Vagina (tissue), 2 donors: Measurements from ENCODE around the gene NRP1.

Source experiments
- POLR2A ChIP-seq, 2 donors: fragments of 450-650 bp; IDR thresholded peaks; one replicate each; pipeline ENCODE4 v1.6.1; 2017; ENCODE audit warnings: antibody characterized with exemption in 2 of 2, mild to moderate bottlenecking in 2 of 2, moderate library complexity in 2 of 2
- POLR2AphosphoS5 ChIP-seq, 2 donors: sonication (generic); formaldehyde crosslinking; IDR thresholded peaks; one replicate each; pipeline ENCODE4 v1.9.0; 2017; ENCODE audit warnings: antibody characterized with exemption in 2 of 2, mild to moderate bottlenecking in 2 of 2, low read depth in 1 of 2; ENCODE audit not compliant: insufficient read depth in 1 of 2
- TF ChIP-seq, protein P1 (sequence below), 3 experiments: fragments of 450-650 bp in 2 of 3; fragments of 200-600 bp in 1 of 3; sonication (generic) in 1 of 3; IDR thresholded peaks; one replicate each; pipeline ENCODE4 v1.5.1; 2017 to 2019; ENCODE audit warnings: antibody characterized with exemption in 3 of 3, mild to moderate bottlenecking in 2 of 3, moderate library complexity in 2 of 3

DNA sequence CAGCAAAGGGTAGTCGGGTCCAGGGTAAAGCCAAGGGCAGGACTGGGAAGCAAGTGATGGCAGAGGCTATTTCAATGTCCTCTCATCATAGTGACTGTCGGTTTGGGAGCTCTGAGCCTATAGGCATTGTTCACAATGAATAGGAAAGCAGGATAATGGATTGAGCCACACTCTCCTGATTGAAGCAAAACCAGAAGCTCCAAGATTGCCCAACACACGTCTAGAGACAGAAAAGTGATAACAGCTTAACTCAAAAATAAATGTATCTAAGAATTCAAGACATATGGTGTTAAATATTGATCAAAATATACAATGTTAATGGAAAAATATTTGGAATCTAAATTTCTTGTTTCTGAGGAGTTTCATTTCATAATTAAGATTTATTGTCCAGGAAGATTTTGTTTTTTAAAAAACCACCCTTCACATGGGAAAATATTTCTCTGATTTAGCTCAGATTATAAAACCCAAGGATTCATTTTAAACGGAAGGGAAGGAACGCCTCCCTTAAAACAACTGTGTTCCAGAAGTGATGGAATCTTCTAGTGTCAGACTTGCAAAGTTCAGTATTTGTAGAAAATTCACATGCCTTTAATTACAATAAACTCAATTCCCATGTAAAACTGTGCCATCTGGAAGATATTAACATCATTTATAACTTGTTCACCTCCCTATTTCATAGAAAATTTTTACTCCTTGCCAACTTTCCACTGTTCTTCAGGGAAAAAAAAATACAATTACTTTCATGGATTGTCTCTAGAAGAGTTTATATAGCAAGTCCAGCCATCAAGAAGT is 54.5 kb downstream of the NRP1 start:
- no peak for TF ChIP-seq POLR2A (IDR thresholded peaks at IDR 0.05)
- TF ChIP-seq, protein P1, sequence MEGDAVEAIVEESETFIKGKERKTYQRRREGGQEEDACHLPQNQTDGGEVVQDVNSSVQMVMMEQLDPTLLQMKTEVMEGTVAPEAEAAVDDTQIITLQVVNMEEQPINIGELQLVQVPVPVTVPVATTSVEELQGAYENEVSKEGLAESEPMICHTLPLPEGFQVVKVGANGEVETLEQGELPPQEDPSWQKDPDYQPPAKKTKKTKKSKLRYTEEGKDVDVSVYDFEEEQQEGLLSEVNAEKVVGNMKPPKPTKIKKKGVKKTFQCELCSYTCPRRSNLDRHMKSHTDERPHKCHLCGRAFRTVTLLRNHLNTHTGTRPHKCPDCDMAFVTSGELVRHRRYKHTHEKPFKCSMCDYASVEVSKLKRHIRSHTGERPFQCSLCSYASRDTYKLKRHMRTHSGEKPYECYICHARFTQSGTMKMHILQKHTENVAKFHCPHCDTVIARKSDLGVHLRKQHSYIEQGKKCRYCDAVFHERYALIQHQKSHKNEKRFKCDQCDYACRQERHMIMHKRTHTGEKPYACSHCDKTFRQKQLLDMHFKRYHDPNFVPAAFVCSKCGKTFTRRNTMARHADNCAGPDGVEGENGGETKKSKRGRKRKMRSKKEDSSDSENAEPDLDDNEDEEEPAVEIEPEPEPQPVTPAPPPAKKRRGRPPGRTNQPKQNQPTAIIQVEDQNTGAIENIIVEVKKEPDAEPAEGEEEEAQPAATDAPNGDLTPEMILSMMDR (IDR thresholded peaks at IDR 0.05), result no peak
- TF ChIP-seq POLR2AphosphoS5 (IDR thresholded peaks at IDR 0.05; ENCODE audit: insufficient read depth in 1 of 2, low read depth in 1 of 2), result no peak
